DMS79 treated with DMSO at 0.1 percent for 48 hours (cell line): ENCODE data around the gene ANKRD30B.
"Not testable (repeated sequence)": the region's sequence is repeated elsewhere in the genome, so short reads cannot be mapped to it uniquely, and the experiment has no call there.

Experiments
- DNase-seq: peaks from one replicate; lab custom pipeline; 2025; lab: John Stamatoyannopoulos, UW

The ANKRD30B gene

DNA sequence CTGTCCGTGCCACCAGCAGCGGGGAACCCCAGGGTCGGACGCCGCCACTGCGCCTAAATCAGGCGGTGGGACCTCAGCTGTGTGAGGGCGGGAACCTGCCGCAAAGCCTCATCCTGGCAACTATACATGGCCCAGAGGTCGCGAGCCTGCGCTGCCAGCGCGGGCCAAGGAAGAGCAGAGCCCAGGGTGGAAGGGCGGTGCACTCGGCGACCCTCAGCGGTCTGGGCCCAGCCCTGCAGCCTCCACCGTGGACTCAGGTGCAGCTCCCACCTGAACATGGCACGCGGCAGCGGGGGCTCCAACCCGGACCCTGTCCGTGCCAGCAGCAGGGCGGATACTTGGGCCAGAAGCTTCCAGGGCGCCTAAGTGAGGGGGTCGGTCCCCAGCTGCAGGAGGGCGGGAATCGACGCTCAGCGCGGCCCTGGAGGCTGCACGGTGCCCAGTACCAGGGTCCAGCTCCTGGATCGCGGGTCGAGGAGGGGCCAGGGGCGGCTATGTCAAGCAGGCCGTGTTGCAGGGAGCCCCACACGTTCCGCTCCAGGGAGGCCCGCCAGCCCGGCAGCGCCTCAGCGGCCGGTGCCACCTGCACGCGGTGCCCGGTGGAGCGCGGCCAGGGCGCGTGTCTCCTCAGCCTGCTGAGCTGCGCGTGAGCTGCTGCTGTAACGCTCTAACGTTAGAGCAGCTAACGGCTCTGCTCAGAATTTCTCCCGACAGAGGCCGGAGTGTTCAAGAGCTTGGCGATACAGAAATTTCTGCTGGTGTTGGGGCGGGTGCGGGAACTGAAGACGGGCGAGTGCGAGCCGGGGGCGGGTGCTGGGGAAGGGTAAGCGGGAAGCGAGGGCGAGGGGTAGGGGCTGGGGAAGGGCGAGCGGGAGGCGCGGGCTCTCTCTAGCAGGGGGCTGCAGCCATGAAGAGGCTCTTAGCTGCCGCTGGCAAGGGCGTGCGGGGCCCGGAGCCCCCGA, at the start of gene ANKRD30B:
Gene ANKRD30B (plus strand): TSS at position 660 of the 962 bp plus-strand sequence. CDS start 248 bp downstream, at position 908.
- DNase-seq = no peak

GRCh38 chr18:14701286-14702040, 46.5 kb upstream of the ANKRD30B start:
- DNase-seq = not testable (repeated sequence)

- DNase-seq = not testable (repeated sequence)
Measured at GRCh38 chr18:14709761-14710160, 38.2 kb upstream of the ANKRD30B start.

- DNase-seq = not testable (repeated sequence)
Measured at GRCh38 chr18:14721569-14721968, 26.4 kb upstream of the ANKRD30B start.

DNA sequence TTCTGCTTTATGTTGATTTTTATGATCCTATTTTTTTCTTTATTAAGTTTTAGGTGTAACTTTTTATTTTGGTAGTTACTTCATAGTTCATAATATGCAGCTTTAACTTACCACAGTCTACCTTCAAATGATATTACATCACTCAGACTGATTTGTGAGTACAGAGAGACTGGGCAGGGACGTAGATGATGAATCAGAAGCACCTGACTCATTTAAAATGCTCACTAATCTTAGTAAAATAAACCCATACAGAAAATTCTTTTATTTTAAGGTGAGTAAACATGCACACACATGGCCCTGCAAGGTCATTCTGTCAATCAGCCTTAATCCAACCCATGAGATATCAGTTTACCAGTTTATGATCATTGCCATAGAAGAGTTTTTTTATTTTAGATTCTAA, 8.9 kb upstream of the ANKRD30B start:
- DNase-seq = not testable (repeated sequence)

DNA sequence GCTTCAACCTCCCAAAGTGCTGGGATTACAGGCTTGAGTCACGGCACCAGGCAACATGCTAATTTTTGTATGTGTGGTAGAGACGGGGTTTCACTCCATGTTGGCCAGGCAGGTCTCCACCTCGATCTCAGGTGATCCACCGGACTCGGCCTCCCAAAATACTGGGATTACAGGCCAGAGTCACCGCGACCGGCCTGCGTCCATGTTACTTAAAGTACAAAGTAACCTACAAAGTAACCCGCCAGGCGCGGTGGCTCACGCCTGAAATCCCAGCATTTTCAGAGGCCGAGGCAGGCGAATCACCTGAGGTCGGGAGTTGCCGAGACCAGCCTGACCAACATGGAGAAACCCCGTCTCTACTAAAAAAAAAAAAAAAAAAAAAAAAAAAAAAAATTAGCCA, 1.1 kb upstream of the ANKRD30B start:
- DNase-seq = no peak

DNA sequence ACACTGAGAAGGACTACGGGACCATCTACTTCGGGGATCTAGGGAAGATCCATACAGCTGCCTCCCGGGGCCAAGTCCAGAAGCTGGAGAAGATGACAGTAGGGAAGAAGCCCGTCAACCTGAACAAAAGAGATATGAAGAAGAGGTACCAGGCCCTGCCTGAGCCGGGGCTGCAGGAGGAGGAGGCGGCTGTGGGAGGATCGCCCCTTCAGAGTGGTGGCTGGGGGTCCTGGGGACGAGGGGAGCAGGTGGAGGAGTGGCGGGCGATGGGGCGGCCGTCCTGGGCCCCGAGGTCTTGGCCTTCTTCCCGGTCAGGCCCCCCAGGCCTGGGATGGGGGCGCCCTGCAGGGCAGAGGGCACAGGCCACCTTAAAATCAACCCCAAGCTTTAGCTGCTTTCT, 524 bp downstream of the ANKRD30B start:
- no peak for DNase-seq

GRCh38 chr18:14763566-14763965, 15.6 kb downstream of the ANKRD30B start:
- not testable (repeated sequence) for DNase-seq

DNA sequence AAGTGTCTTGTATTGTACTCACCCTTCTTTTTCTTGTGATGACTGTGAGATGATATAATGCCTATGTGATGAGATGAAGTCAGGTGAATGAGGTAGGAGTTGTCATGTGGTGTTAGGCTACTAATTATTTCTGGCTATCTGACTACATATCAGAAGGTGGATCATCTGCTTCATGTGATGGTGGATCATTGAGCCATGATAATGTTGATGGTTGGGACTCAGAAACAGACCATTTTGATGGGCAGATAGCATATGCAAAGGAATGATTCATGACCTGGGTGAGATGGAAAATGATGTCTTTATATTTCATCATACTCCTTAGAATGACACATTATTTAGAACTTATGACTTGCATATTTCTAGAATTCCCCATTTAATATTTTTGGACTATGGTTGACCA, 19.5 kb downstream of the ANKRD30B start:
- DNase-seq = no peak

- DNase-seq = no peak
Measured at GRCh38 chr18:14768241-14768640, 20.3 kb downstream of the ANKRD30B start.

DNA sequence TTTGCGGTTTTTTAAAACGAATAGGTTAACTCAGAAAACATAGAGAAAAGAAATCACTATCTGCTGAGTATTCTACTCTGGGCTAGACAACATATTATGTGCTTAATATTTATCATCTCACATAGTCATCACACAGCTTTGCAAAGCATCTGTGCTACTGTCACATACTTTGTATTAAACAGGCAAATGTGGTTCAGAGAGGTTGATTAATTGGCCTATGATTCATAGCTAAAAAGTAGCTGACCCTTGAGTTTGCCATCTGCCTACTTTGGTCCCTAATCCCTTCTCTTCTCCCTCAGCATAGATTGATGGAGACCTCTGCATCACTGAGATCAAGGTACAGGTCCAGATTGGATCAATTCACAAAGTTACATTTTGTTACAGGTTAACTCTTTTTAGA, 21.4 kb downstream of the ANKRD30B start:
- no peak for DNase-seq

GRCh38 chr18:14776801-14777200, 28.8 kb downstream of the ANKRD30B start:
- DNase-seq = no peak

- no peak for DNase-seq
Measured at GRCh38 chr18:14781671-14782070, 33.7 kb downstream of the ANKRD30B start.

DNA sequence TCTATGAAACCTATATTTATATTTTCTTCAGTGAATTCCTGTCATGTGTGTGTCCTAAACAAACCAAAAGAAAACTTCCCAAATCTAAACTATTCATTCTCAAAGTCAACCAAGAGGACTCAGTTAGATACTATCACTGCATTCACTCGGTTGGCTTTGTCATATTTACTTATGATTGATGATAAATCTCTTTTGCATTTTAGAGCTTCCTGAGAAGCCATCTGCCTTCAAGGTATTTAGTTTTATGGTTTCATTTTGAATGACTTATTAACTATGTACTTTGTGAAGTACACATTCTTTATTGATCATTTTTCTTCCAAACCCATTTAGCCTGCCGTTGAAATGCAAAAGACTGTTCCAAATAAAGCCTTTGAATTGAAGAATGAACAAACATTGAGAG, 36.2 kb downstream of the ANKRD30B start:
- no peak for DNase-seq

DNA sequence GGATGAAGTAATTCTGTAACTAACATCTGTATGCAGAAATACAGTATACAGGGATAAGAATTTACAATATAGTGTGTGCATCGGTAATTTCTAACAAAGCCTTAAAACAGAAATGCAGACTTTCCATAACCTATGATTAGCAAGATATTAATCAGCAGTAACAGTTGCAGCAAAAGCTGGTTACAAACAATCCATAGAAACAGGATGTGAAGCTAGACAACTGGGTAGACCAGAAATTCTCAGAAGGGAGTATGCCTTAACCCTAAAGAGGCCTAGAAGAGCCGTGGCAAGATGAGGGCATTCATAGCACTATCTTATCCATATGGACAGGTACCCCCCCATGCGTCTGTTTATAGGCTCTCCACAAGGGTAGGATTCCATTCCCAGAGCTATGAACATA, 48.9 kb downstream of the ANKRD30B start:
- not testable (repeated sequence) for DNase-seq

DNA sequence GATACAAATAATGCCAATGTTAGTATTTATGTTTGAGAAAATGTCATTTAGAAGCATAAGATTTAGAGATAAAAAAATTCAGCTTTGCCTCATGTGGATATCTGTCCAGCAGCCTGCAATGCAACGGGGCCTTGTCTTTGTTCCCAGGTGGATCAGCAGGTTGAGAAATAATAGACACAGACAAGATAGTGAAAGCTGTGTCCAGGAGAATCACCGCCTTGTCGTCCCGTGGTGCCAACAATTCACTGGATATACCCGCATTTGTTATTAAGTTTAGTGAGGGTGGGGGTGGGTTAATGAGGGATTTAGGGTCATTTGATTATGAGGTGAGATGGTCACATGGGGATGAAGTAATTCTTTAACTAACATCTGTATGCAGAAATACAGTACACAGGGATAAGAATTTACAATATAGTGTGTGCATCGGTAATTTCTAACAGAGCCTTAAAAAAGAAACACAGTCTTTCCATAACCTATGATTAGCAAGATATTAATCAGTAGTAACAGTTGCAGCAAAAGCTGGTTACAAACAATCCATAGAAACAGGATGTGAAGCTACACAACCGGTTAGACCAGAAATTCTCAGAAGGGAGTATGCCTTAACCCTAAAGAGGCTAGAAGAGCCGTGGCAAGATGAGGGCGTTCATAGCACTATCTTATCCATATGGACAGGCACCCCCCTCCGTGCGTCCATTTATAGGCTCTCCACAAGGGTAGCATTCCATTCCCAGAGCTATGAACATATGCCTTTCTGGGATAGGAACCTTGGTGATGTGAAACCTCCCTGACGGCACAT, 50.2 kb downstream of the ANKRD30B start:
- not testable (repeated sequence) for DNase-seq

DNA sequence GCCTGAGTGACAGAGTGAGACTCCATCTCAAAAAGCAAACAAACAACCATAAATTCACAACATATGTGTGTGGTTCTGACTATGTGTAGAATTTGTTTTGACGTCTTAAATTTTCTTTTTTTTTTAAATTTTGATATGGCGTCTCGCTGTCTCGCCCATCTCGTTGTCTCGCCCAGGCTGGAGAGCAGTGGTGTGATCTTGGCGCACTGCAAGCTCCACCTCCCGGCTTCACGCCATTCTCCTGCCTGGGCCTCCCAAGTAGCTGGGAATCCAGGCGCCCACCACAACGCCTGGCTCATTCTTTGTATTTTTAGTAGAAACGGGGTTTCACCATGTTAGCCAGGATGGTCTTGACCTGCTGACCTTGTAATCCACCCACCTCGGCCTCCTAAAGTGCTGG, 63.1 kb downstream of the ANKRD30B start:
- DNase-seq = not testable (repeated sequence)

GRCh38 chr18:14826972-14827632, 79.1 kb downstream of the ANKRD30B start:
- not testable (repeated sequence) for DNase-seq

- DNase-seq = not testable (repeated sequence)
Measured at GRCh38 chr18:14841607-14842006, 93.6 kb downstream of the ANKRD30B start.

DNA sequence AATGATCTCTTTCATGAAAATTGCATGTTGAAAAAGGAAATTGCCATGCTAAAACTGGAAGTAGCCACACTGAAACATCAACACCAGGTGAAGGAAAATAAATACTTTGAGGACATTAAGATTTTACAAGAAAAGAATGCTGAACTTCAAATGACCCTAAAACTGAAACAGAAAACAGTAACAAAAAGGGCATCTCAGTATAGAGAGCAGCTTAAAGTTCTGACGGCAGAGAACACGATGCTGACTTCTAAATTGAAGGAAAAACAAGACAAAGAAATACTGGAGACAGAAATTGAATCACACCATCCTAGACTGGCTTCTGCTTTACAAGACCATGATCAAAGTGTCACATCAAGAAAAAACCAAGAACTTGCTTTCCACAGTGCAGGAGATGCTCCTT, 103.6 kb downstream of the ANKRD30B start:
- DNase-seq = not testable (repeated sequence)

- not testable (repeated sequence) for DNase-seq
Measured at GRCh38 chr18:14855634-14856033, 107.7 kb downstream of the ANKRD30B start.
